ENCODE data around the gene CERS3. TPM values are rescaled to one million over a fixed set of nuclear protein-coding genes. Genes with fewer than 3 reads are reported as not detected.

Gene CERS3
- total and polyA plus RNA-seq, 5 donors from 2014 or later, result 0.12 to 0.17 TPM; not detected in 3

DNA sequence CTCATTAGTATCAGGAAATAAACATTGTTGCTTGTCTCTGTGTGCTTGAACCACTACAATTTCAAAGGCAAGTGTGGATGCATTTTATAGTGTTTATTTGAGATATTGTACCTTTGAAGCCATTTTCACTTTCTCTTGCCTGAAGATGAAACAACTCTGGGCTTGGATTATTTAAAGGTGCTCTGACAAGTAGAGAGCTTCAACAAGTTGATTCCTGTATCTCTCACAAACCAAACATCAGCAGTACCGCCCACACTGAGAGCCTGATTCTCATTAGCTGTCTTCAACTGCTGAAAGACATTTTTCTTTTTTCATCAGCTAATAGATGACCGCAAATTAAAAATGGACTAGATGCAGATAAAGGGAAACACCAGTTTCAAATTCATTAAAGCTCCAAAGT is 806 bp upstream of the CERS3 start:
- H3K27me3 Mint-ChIP-seq, result no peaks in the 10 kb centered on the region
- DNase-seq, result no peak
- Histone ChIP-seq H3K4me3 (ENCODE audit: low read depth, low read length) (no peak overlapping the region), H3K4me1 (ENCODE audit: control insufficient read depth, insufficient read depth, low read length, poor library complexity, severe bottlenecking) (no peaks in the 10 kb centered on the region), H3K36me3 (ENCODE audit: control insufficient read depth, insufficient read depth, low read length) (no peaks in the 10 kb centered on the region), H3K27me3 (ENCODE audit: control insufficient read depth, insufficient read depth, low read length) (no peaks in the 10 kb centered on the region), H3K9me3 (ENCODE audit: control insufficient read depth in 2 of 2, low read length in 2 of 2) (no peaks in the 10 kb centered on the region), H3K27ac (ENCODE audit: insufficient read depth, low read length, poor library complexity, severe bottlenecking) (no peak overlapping the region)
- peaks cover 0 to 2% (median 0%) of the 10 kb centered on the region in 7 donors for H3K9me3 Mint-ChIP-seq
- H3K4me3 Mint-ChIP-seq, result no peak overlapping the region
- no peaks in the 10 kb centered on the region for H3K4me1 Mint-ChIP-seq
- no peak overlapping the region for H3K27ac Mint-ChIP-seq
- H3K36me3 Mint-ChIP-seq, result peaks cover 11% of the 10 kb centered on the region
- no peak for ATAC-seq (ENCODE audit: low read depth in 2 of 2)

DNA sequence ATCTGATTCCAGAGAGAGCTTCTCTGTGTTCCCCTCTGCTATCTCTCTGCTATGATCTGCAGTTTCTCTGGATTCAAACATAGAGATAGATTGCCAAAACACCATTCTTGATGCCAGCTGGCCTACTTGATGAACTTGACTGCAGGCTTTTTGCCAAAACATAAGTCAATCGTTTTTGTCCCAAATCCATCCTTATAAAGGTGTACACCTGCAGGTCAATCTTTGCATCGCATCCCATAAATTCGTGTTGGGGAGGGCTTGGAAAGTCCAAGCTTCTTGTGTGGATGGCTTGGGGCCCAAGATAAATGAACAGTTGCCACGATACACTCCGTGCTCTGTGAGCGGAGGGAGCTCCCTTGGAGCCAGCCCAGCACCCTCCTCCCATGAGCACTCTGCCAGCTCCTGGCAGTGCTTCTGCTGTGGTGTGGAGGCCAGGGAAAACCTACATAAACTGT is 2.7 kb downstream of the CERS3 start:
- no peak for DNase-seq
- no peak overlapping the region for H3K4me3 ChIP-seq (ENCODE audit: low read depth, low read length)
- no peaks in the 10 kb centered on the region for H3K36me3 ChIP-seq (ENCODE audit: control insufficient read depth, insufficient read depth, low read length)
- H3K4me1 ChIP-seq (ENCODE audit: control insufficient read depth, insufficient read depth, low read length, poor library complexity, severe bottlenecking), result no peaks in the 10 kb centered on the region
- H3K27me3 ChIP-seq (ENCODE audit: control insufficient read depth, insufficient read depth, low read length), result no peaks in the 10 kb centered on the region
- no peak overlapping the region for H3K27ac Mint-ChIP-seq
- H3K4me1 Mint-ChIP-seq, result peaks cover 2 to 5% (median 3%) of the 10 kb centered on the region in 4 donors
- H3K9me3 Mint-ChIP-seq, result peaks cover 0 to 5% (median 0%) of the 10 kb centered on the region in 7 donors
- no peak overlapping the region for H3K27ac ChIP-seq (ENCODE audit: insufficient read depth, low read length, poor library complexity, severe bottlenecking)
- no peaks in the 10 kb centered on the region for H3K9me3 ChIP-seq (ENCODE audit: control insufficient read depth in 2 of 2, low read length in 2 of 2)
- H3K27me3 Mint-ChIP-seq, result no peaks in the 10 kb centered on the region
- peaks cover 6% of the 10 kb centered on the region for H3K36me3 Mint-ChIP-seq
- ATAC-seq (ENCODE audit: low read depth in 2 of 2), result no peak
- H3K4me3 Mint-ChIP-seq, result no peak overlapping the region

DNA sequence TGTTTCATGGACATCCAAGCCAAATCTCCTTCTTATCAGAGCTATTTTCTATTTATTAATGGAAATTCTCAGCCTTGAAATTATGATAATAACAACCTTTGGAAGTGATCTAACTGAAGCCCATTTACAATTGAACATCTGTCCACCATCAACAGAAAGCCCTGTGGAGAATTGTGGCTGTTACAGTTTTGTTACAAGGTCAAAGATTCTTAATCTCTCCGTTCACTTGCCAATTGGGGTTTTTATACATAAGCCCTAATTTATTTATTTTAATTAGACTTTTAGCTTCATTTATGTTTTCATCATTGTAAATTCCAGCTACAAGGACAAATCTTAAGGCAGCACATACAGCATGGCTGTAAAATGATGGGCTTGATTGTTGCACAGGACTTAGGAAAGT is 3.3 kb downstream of the CERS3 start:
- Mint-ChIP-seq H3K36me3 (peaks cover 6% of the 10 kb centered on the region), H3K27ac (no peak overlapping the region), H3K9me3 (peaks cover 0 to 5% (median 0%) of the 10 kb centered on the region in 7 donors), H3K4me3 (no peak overlapping the region), H3K27me3 (no peaks in the 10 kb centered on the region), H3K4me1 (peaks cover 6 to 9% (median 9%) of the 10 kb centered on the region in 4 donors)
- Histone ChIP-seq H3K36me3 (ENCODE audit: control insufficient read depth, insufficient read depth, low read length) (no peaks in the 10 kb centered on the region), H3K27ac (ENCODE audit: insufficient read depth, low read length, poor library complexity, severe bottlenecking) (no peak overlapping the region), H3K9me3 (ENCODE audit: control insufficient read depth in 2 of 2, low read length in 2 of 2) (no peaks in the 10 kb centered on the region), H3K27me3 (ENCODE audit: control insufficient read depth, insufficient read depth, low read length) (no peaks in the 10 kb centered on the region), H3K4me1 (ENCODE audit: control insufficient read depth, insufficient read depth, low read length, poor library complexity, severe bottlenecking) (peaks cover 4% of the 10 kb centered on the region), H3K4me3 (ENCODE audit: low read depth, low read length) (no peak overlapping the region)
- ATAC-seq (ENCODE audit: low read depth in 2 of 2) (no peak), DNase-seq (no peak)

DNA sequence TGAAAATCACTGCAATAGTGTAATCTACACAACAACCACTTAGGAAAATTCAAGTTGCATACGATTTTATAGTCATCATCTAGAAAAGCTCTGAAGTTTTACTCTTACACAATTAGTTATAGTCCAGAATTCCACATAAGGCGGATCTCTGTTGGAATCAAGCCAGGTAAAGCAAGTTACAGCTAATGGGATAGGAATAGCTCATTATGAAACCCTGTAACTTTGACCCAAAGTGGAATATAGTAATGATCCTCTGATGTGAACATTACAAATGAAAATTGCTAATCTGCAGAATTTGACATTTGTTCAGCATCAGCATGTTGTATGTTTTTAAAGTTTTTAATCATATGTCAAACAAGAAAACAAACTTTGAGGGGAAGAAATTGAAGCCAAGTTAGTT is 4.4 kb downstream of the CERS3 start:
- ATAC-seq (ENCODE audit: low read depth in 2 of 2) (no peak), DNase-seq (no peak)
- peaks cover 0 to 5% (median 0%) of the 10 kb centered on the region in 7 donors for H3K9me3 Mint-ChIP-seq
- H3K27ac Mint-ChIP-seq, result no peak overlapping the region
- Histone ChIP-seq H3K27me3 (ENCODE audit: control insufficient read depth, insufficient read depth, low read length) (no peaks in the 10 kb centered on the region), H3K9me3 (ENCODE audit: control insufficient read depth in 2 of 2, low read length in 2 of 2) (no peaks in the 10 kb centered on the region), H3K4me3 (ENCODE audit: low read depth, low read length) (no peak overlapping the region), H3K27ac (ENCODE audit: insufficient read depth, low read length, poor library complexity, severe bottlenecking) (no peak overlapping the region), H3K4me1 (ENCODE audit: control insufficient read depth, insufficient read depth, low read length, poor library complexity, severe bottlenecking) (peaks cover 9% of the 10 kb centered on the region), H3K36me3 (ENCODE audit: control insufficient read depth, insufficient read depth, low read length) (no peaks in the 10 kb centered on the region)
- no peaks in the 10 kb centered on the region for H3K27me3 Mint-ChIP-seq
- H3K4me1 Mint-ChIP-seq, result peaks cover 6 to 19% (median 14%) of the 10 kb centered on the region in 4 donors
- no peak overlapping the region for H3K4me3 Mint-ChIP-seq
- peaks cover 6% of the 10 kb centered on the region for H3K36me3 Mint-ChIP-seq

DNA sequence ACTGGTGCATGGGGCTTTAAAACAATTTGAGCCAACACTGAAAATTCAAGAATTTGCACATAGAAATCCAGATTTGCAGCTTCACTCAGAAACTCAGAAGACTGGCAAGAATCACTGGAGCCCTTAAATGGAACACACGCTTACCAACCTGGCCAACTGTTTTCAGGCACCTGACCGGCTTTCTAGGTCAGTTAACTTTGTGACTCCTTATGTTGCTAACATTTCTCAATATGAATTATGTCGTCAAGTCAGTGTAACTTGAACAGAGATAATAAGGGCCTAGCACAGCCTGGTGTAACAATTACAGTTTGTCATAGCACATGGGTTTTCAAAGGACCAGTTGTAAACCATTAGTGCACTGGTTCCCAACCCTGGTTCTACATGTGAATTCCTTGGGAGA is 6.8 kb downstream of the CERS3 start:
- H3K27ac Mint-ChIP-seq, result no peak overlapping the region
- no peaks in the 10 kb centered on the region for H3K27me3 ChIP-seq (ENCODE audit: control insufficient read depth, insufficient read depth, low read length)
- peaks cover 0 to 5% (median 0%) of the 10 kb centered on the region in 7 donors for H3K9me3 Mint-ChIP-seq
- no peak overlapping the region for H3K4me3 ChIP-seq (ENCODE audit: low read depth, low read length)
- H3K36me3 Mint-ChIP-seq, result no peaks in the 10 kb centered on the region
- no peak overlapping the region for H3K27ac ChIP-seq (ENCODE audit: insufficient read depth, low read length, poor library complexity, severe bottlenecking)
- H3K4me1 Mint-ChIP-seq, result peaks cover 6 to 19% (median 14%) of the 10 kb centered on the region in 4 donors
- no peaks in the 10 kb centered on the region for H3K36me3 ChIP-seq (ENCODE audit: control insufficient read depth, insufficient read depth, low read length)
- DNase-seq (no peak), ATAC-seq (ENCODE audit: low read depth in 2 of 2) (no peak)
- no peaks in the 10 kb centered on the region for H3K27me3 Mint-ChIP-seq
- no peaks in the 10 kb centered on the region for H3K9me3 ChIP-seq (ENCODE audit: control insufficient read depth in 2 of 2, low read length in 2 of 2)
- H3K4me1 ChIP-seq (ENCODE audit: control insufficient read depth, insufficient read depth, low read length, poor library complexity, severe bottlenecking), result peaks cover 9% of the 10 kb centered on the region
- no peak overlapping the region for H3K4me3 Mint-ChIP-seq

DNA sequence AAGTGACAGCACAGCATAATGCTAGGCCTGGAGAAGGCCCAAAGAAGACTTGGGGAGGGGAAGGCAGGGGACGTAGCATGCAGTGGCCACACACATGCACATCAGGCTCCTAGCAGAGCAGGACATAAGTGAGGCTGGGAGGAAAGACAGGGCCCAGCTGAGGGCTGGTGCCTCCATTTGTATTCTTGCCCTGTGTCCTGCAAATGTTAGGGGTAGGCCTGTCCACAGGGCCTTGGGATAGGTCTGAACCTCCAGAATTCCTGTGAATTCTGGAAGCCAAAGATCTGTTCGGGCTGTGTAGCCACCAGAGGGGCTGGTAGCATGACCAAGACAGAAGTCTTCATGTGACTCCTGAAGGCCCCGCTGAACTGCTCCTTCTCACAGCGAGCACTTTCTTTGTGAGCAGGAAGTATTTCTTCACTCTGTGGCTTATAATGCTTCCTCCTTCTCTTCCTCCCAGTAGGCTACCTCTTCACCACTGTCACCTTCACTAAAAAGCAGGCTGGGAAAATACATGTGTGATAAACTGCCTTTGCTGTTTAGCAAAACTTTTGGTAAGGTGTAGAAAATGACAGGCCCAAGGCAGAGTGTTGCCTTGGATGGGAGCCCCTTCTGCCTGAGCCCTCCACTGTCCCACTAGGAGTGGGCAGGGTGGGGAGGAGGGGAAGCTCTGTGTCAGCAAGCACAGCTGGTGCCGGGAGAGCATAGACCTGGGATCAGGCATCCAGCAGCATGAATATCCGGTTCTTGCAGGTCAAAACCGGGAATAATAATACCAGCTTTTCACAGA is 8.4 kb downstream of the CERS3 start:
- H3K27ac ChIP-seq (ENCODE audit: insufficient read depth, low read length, poor library complexity, severe bottlenecking), result no peak overlapping the region
- no peaks in the 10 kb centered on the region for H3K9me3 ChIP-seq (ENCODE audit: control insufficient read depth in 2 of 2, low read length in 2 of 2)
- peaks cover 9% of the 10 kb centered on the region for H3K4me1 ChIP-seq (ENCODE audit: control insufficient read depth, insufficient read depth, low read length, poor library complexity, severe bottlenecking)
- H3K36me3 ChIP-seq (ENCODE audit: control insufficient read depth, insufficient read depth, low read length), result no peaks in the 10 kb centered on the region
- Mint-ChIP-seq H3K9me3 (peaks cover 0 to 5% (median 0%) of the 10 kb centered on the region in 7 donors), H3K27me3 (no peaks in the 10 kb centered on the region), H3K4me1 (peaks cover 6 to 19% (median 14%) of the 10 kb centered on the region in 4 donors), H3K36me3 (no peaks in the 10 kb centered on the region), H3K4me3 (peak overlapping the region in 1 of 4 donors; percentile 50), H3K27ac (peak overlapping the region in 2 of 3 donors; percentile 57 to 85)
- ATAC-seq (ENCODE audit: low read depth in 2 of 2) (peak in 1 of 2 donors; percentile 20), DNase-seq (peak in 1 of 3 donors; percentile 35)
- no peak overlapping the region for H3K4me3 ChIP-seq (ENCODE audit: low read depth, low read length)
- no peaks in the 10 kb centered on the region for H3K27me3 ChIP-seq (ENCODE audit: control insufficient read depth, insufficient read depth, low read length)

DNA sequence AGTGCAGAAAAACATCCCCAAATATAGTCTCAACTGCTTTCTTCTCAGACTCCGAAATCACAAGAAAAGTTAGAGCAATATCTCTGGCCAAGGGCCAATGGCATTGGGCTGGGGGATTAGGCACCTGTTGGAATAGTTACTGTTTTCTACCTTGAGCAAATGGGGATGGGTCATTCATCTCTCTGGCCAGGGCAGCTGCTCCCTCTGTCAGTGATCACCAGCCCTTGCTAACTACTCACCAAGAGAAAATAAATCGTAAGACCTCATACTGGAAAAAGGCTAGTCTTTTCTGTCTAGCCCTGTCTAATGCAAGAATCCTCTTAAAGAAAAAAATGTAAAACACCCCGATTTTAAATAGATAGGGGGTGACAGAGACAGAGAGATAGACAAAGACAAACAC is 10.9 kb downstream of the CERS3 start:
- no peaks in the 10 kb centered on the region for H3K36me3 ChIP-seq (ENCODE audit: control insufficient read depth, insufficient read depth, low read length)
- Mint-ChIP-seq H3K9me3 (peaks cover 0 to under 1% (median 0%) of the 10 kb centered on the region in 7 donors), H3K36me3 (no peaks in the 10 kb centered on the region), H3K27me3 (no peaks in the 10 kb centered on the region), H3K4me1 (peaks cover 6 to 19% (median 14%) of the 10 kb centered on the region in 4 donors), H3K27ac (peak overlapping the region in 1 of 3 donors; percentile 41), H3K4me3 (no peak overlapping the region)
- ATAC-seq (ENCODE audit: low read depth in 2 of 2) (no peak), DNase-seq (no peak)
- peaks cover 9% of the 10 kb centered on the region for H3K4me1 ChIP-seq (ENCODE audit: control insufficient read depth, insufficient read depth, low read length, poor library complexity, severe bottlenecking)
- no peaks in the 10 kb centered on the region for H3K27me3 ChIP-seq (ENCODE audit: control insufficient read depth, insufficient read depth, low read length)
- H3K9me3 ChIP-seq (ENCODE audit: control insufficient read depth in 2 of 2, low read length in 2 of 2), result no peaks in the 10 kb centered on the region
- no peak overlapping the region for H3K27ac ChIP-seq (ENCODE audit: insufficient read depth, low read length, poor library complexity, severe bottlenecking)
- no peak overlapping the region for H3K4me3 ChIP-seq (ENCODE audit: low read depth, low read length)
